T-helper 1 cell (primary cell): ENCODE measurements around the gene STK4.
A peak's percentile ranks its signal among the peaks of the same experiment; 100 is the strongest.

Source experiments
- DNase-seq, 5 donors: peaks; one replicate each; pipeline ENCODE4 v3.0.0-alpha.2; 2012 to 2020

Gene STK4

GRCh38 chr20:45091366-45091765 lies 125.1 kb downstream of the STK4 start:
- no peak for DNase-seq

- DNase-seq, result no peak
These were observed 126.6 kb downstream of the STK4 start for GRCh38 chr20:45092898-45093297.

GRCh38 chr20:45094201-45094600 lies 127.9 kb downstream of the STK4 start:
- DNase-seq, result no peak

- DNase-seq, result no peak
These were observed 128.7 kb downstream of the STK4 start for GRCh38 chr20:45094864-45095574.

GRCh38 chr20:45095805-45096238 lies 129.5 kb downstream of the STK4 start:
- peak in 4 of 5 donors; percentile 29 to 59 (median 48) for DNase-seq

- no peak for DNase-seq
These were observed 130.5 kb downstream of the STK4 start for GRCh38 chr20:45096781-45097180.

GRCh38 chr20:45097485-45098102 lies 131.3 kb downstream of the STK4 start:
- DNase-seq, result peak in 3 of 5 donors; percentile 28 to 71 (median 30)

- peak in 2 of 5 donors; percentile 16 to 19 for DNase-seq
These were observed 131.9 kb downstream of the STK4 start for GRCh38 chr20:45098103-45098773.

- no peak for DNase-seq
These were observed 134.4 kb downstream of the STK4 start, which contains the start of gene KCNS1 for GRCh38 chr20:45100563-45101245. KCNS1 (minus strand) TSS chr20:45101127; CDS start chr20:45099236, 1,891 bp downstream.

- DNase-seq, result no peak
These were observed 135.1 kb downstream of the STK4 start for GRCh38 chr20:45101333-45101850.

- no peak for DNase-seq
These were observed 136.8 kb downstream of the STK4 start for GRCh38 chr20:45103072-45103471.

GRCh38 chr20:45104786-45105185 lies 138.5 kb downstream of the STK4 start:
- DNase-seq, result no peak

- DNase-seq, result no peak
These were observed 139.0 kb downstream of the STK4 start for GRCh38 chr20:45105317-45105716.

- DNase-seq, result no peak
These were observed 143.3 kb downstream of the STK4 start for GRCh38 chr20:45109634-45110033.

- no peak for DNase-seq
These were observed 144.0 kb downstream of the STK4 start for GRCh38 chr20:45110301-45110700.

- DNase-seq, result no peak
These were observed 145.0 kb downstream of the STK4 start for GRCh38 chr20:45111285-45111684.

- peak in 1 of 5 donors; percentile 20 for DNase-seq
These were observed 145.6 kb downstream of the STK4 start for GRCh38 chr20:45111799-45112471.

- DNase-seq, result no peak
These were observed 146.4 kb downstream of the STK4 start for GRCh38 chr20:45112754-45113153.

GRCh38 chr20:45113865-45114264 lies 147.6 kb downstream of the STK4 start:
- DNase-seq, result no peak

GRCh38 chr20:45114465-45115385 lies 148.4 kb downstream of the STK4 start, which contains the start of gene WFDC5:
WFDC5 (minus strand) TSS chr20:45115174; CDS start chr20:45115083, 91 bp downstream.
- DNase-seq, result no peak

GRCh38 chr20:45115386-45115774 lies 149.1 kb downstream of the STK4 start:
- DNase-seq, result no peak
